Heart right ventricle (tissue), 16 donors: ENCODE measurements around the gene SIN3A. TPM values are rescaled to one million over a fixed set of nuclear protein-coding genes. Genes with fewer than 3 reads are reported as not detected.

ENCODE experiments used
- ATAC-seq, 8 donors: fragments of 200-7000 bp; cut with Tn5 transposase; one replicate each; pipeline ENCODE4 v1.9.1; 2020; ENCODE audit warnings: mild to moderate bottlenecking in 8 of 8, moderate library complexity in 8 of 8, moderate number of reproducible peaks in 1 of 8
- DNase-seq, 2 donors: peaks; one replicate each; pipeline ENCODE4 v3.0.0-alpha.2; 2020
- H3K27ac ChIP-seq, 10 donors: fragments of 200-600 bp; sonication (generic) in 2 of 10; one replicate each; pipeline versions ENCODE4 v1.5.0 to v1.8.0; 2020 to 2022; ENCODE audit warnings: mild to moderate bottlenecking in 3 of 10
- H3K27me3 ChIP-seq, 7 donors: fragments of 200-600 bp; one replicate each; pipeline ENCODE4 v1.8.0; 2021 to 2022; ENCODE audit warnings: mild to moderate bottlenecking in 2 of 7
- H3K36me3 ChIP-seq, 9 donors: fragments of 200-600 bp; sonication (generic) in 1 of 9; one replicate each; pipeline versions ENCODE4 v1.5.0 to v1.8.0; 2020 to 2022; ENCODE audit warnings: mild to moderate bottlenecking in 2 of 9
- H3K4me1 ChIP-seq, 9 donors: fragments of 200-600 bp; sonication (generic) in 1 of 9; one replicate each; pipeline versions ENCODE4 v1.5.0 to v1.8.0; 2020 to 2022; ENCODE audit warnings: mild to moderate bottlenecking in 4 of 9
- H3K4me3 ChIP-seq, 10 donors: fragments of 200-600 bp; sonication (generic) in 2 of 10; one replicate each; pipeline versions ENCODE4 v1.5.0 to v1.8.0; 2020 to 2022; ENCODE audit warnings: mild to moderate bottlenecking in 7 of 10, moderate library complexity in 2 of 10
- H3K9me3 ChIP-seq, 11 donors: fragments of 200-600 bp in 10 of 11; sonication (generic) in 2 of 11; one replicate each; pipeline versions ENCODE4 v1.5.0 to v1.8.0; 2013 to 2022; ENCODE audit warnings: mild to moderate bottlenecking in 2 of 11, control low read depth in 1 of 11, moderate library complexity in 1 of 11
- CTCF ChIP-seq, 9 donors: fragments of 200-600 bp; sonication (generic) in 2 of 9; IDR thresholded peaks; one replicate each; pipeline versions ENCODE4 v1.5.0 to v1.8.0; 2021 to 2022; ENCODE audit warnings: antibody characterized with exemption in 9 of 9, mild to moderate bottlenecking in 5 of 9, moderate library complexity in 1 of 9
- WGBS, 2 donors: extraction: QIAGEN DNeasy Blood & Tissue Kit; methylation state at CpG; one replicate each; pipeline ENCODE4 v1.1.7; 2013; ENCODE audit warnings: inconsistent platforms in 1 of 2; 5-methylcytosine and 5-hydroxymethylcytosine counted together
- intact Hi-C, 10 donors: fragments of 100-400 bp; cut with DNase I; formaldehyde crosslinking; loops; one replicate each; pipeline versions ENCODE4 v1.11.1 to v1.14.2; 2022
- polyA plus RNA-seq, 2 donors: library from polyadenylated mRNA; stranded (reverse); fragments of 200-250 nt; gene quantifications; one replicate each; pipeline ENCODE4 v1.2.3, GENCODE V29; 2013
- total RNA-seq, 10 donors: library from RNA; stranded (reverse); fragmentation: NEBNext Ultra II Directional in 3 of 10; extraction: Animal tissue kit (Norgen Biotek cat#: 25700) in 3 of 10; gene quantifications; one replicate each; pipeline versions ENCODE4 v1.2.1 to v1.2.4, GENCODE V29; 2021 to 2023
- donor health status: Arrhythmogenic right ventricular cardiomyopathy.
- donor health status: ischemic (EF 13 %, LVEDD 7.1; RV severe dilation, severe dysfunction).
- donor health status: healthy with polysubstance abuse.
- donor health status: DM: no; HTN: yes; CAD: no.
- donor health status: DM: no; HTN: no; CAD: no.
- donor health status: ischemic (EF 25% LVEDD 6.9; RV normal size, moderate dysfunction).
- donor health status: ischemic (EF 25% LVEDD 5.7; RV mildly dilated, moderate dysfunction).
- donor health status: healthy.
- donor health status: DM: yes; HTN: yes; CAD: no.
- donor health status: Ischemic cardiomyopathy.
- donor health status: ischemic (EF 35%, LVEDD 5.7; RV mildly dilated, moderate dysfunction).
- donor health status: nonischemic (EF 11% LVEDD 7.7; RV severe dilation, severe dysfunction).
- donor health status: DM: yes; HTN: yes; CAD: no.
- donor health status: PGD.
- donor health status: ischemic (EF 29% LVEDD 5.4; RV normal size, mild dysfunction).
- donor health status: nonischemic (EF 23%, LVEDD 6.1; RV moderate dilation, normal function).

SIN3A gene
- total and polyA plus RNA-seq, 12 donors = 7.9 to 41.8 (median 29.3) TPM

- Histone ChIP-seq H3K9me3 (no peaks in the 10 kb centered on the region), H3K4me1 (peaks cover 0 to 49% (median 31%) of the 10 kb centered on the region in 9 donors), H3K27me3 (no peaks in the 10 kb centered on the region), H3K27ac (peak overlapping the region; percentile 86 to 99 (median 97)), H3K36me3 (no peaks in the 10 kb centered on the region), H3K4me3 (peak overlapping the region; percentile 42 to 97 (median 82))
- TF ChIP-seq CTCF (IDR thresholded peaks at IDR 0.05) = peak in 4 of 9 donors; percentile 14 to 38 (median 30)
- 1 to 2% methylated on average over 38 of the region's 38 CpGs for WGBS, 2 donors
- DNase-seq (peak; percentile 45 to 47), ATAC-seq (no peak)
- intact Hi-C loops = loop anchor here in 5 of 10 donors (2.0 to 10.0 kb wide), 5 partner anchors 81 to 194 kb away; partner anchors contain the start of genes SNUPN (in 4 of the 5), MAN2C1 (in 3 of the 5) and SNX33 (in 1 of the 5)
These were observed 1.6 kb upstream of the SIN3A start for GRCh38 chr15:75452865-75453702.

GRCh38 chr15:75452364-75452864, 924 bp upstream of the SIN3A start:
- DNase-seq (peak; percentile 85 to 88), ATAC-seq (peak in 6 of 8 donors; percentile 8 to 46 (median 30))
- WGBS, 2 donors = 0% methylated on average over 16 of the region's 16 CpGs
- H3K4me1 ChIP-seq = peaks cover 0 to 56% (median 31%) of the 10 kb centered on the region in 9 donors
- TF ChIP-seq CTCF (IDR thresholded peaks at IDR 0.05) = no peak
- peak overlapping the region; percentile 42 to 97 (median 82) for H3K4me3 ChIP-seq
- H3K27ac ChIP-seq = peak overlapping the region; percentile 86 to 99 (median 97)
- H3K36me3 ChIP-seq = peaks cover 0 to 5% (median 0%) of the 10 kb centered on the region in 9 donors
- no peaks in the 10 kb centered on the region for H3K27me3 ChIP-seq
- intact Hi-C loops = loop anchor here in 5 of 10 donors (2.0 to 10.0 kb wide), 5 partner anchors 80 to 194 kb away; partner anchors contain the start of genes SNUPN (in 4 of the 5), MAN2C1 (in 3 of the 5) and SNX33 (in 1 of the 5)
- no peaks in the 10 kb centered on the region for H3K9me3 ChIP-seq

- DNase-seq = no peak
- H3K27me3 ChIP-seq = no peaks in the 10 kb centered on the region
- H3K4me3 ChIP-seq = peak overlapping the region; percentile 39 to 97 (median 82)
- no peaks in the 10 kb centered on the region for H3K9me3 ChIP-seq
- no peak for TF ChIP-seq CTCF (IDR thresholded peaks at IDR 0.05)
- H3K27ac ChIP-seq = peak overlapping the region; percentile 85 to 98 (median 93)
- WGBS, 2 donors = 1% methylated on average over 30 to 42 of the region's 45 CpGs
- H3K4me1 ChIP-seq = peaks cover 0 to 58% (median 33%) of the 10 kb centered on the region in 9 donors
- intact Hi-C loops = loop anchor here in 5 of 10 donors (1.0 to 10.0 kb wide), 5 partner anchors 79 to 188 kb away; partner anchors contain the start of genes SNUPN (in 4 of the 5) and MAN2C1 (in 3 of the 5)
- no peak for ATAC-seq
- peaks cover 0 to 13% (median 0%) of the 10 kb centered on the region in 9 donors for H3K36me3 ChIP-seq
These were observed 252 bp downstream of the SIN3A start for GRCh38 chr15:75451202-75451673.
